ENCODE results near the gene FAR2.

DNA sequence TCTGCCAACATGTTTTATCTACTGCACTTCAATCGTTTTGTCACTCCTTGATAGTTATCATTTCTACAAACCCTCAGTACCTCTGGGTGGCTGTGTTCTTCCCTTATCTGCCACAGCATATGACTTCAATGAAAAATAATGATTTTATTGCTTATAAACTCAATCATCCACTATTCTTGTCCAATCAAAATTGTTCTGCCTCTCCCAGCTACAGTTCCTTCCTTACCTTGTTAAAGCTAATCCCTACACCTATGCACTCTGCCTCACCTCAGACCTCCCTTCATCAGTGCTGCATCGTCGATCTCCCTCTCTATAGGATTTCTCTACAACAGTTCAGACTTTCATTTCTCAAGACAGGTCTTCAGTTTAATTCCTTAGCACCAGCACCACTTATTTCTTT lies 173.1 kb downstream of the FAR2 start:
- TF ChIP-seq RCOR1 (IDR thresholded peaks at IDR 0.05; ENCODE audit: low read length) (no peak), POLR2AphosphoS5 (IDR thresholded peaks at IDR 0.05; ENCODE audit: low read depth, low read length) (no peak), FOSL2 (IDR thresholded peaks at IDR 0.05; ENCODE audit: borderline replicate concordance, low read depth) (no peak), FOXM1 (IDR thresholded peaks at IDR 0.05; ENCODE audit: low read depth) (no peak), TCF12 (IDR thresholded peaks at IDR 0.05) (no peak), EP300 (IDR thresholded peaks at IDR 0.05; ENCODE audit: borderline replicate concordance in 1 of 2, low read depth in 1 of 2, low read length in 1 of 2) (no peak), MXI1 (IDR thresholded peaks at IDR 0.05; ENCODE audit: low read depth, low read length) (no peak)
- TF ChIP-seq, protein P1, sequence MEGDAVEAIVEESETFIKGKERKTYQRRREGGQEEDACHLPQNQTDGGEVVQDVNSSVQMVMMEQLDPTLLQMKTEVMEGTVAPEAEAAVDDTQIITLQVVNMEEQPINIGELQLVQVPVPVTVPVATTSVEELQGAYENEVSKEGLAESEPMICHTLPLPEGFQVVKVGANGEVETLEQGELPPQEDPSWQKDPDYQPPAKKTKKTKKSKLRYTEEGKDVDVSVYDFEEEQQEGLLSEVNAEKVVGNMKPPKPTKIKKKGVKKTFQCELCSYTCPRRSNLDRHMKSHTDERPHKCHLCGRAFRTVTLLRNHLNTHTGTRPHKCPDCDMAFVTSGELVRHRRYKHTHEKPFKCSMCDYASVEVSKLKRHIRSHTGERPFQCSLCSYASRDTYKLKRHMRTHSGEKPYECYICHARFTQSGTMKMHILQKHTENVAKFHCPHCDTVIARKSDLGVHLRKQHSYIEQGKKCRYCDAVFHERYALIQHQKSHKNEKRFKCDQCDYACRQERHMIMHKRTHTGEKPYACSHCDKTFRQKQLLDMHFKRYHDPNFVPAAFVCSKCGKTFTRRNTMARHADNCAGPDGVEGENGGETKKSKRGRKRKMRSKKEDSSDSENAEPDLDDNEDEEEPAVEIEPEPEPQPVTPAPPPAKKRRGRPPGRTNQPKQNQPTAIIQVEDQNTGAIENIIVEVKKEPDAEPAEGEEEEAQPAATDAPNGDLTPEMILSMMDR (IDR thresholded peaks at IDR 0.05): no peak
- TF ChIP-seq, protein P2, sequence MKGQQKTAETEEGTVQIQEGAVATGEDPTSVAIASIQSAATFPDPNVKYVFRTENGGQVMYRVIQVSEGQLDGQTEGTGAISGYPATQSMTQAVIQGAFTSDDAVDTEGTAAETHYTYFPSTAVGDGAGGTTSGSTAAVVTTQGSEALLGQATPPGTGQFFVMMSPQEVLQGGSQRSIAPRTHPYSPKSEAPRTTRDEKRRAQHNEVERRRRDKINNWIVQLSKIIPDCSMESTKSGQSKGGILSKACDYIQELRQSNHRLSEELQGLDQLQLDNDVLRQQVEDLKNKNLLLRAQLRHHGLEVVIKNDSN (IDR thresholded peaks at IDR 0.05; ENCODE audit: borderline replicate concordance, low read depth): no peak
- TF ChIP-seq, protein P3, sequence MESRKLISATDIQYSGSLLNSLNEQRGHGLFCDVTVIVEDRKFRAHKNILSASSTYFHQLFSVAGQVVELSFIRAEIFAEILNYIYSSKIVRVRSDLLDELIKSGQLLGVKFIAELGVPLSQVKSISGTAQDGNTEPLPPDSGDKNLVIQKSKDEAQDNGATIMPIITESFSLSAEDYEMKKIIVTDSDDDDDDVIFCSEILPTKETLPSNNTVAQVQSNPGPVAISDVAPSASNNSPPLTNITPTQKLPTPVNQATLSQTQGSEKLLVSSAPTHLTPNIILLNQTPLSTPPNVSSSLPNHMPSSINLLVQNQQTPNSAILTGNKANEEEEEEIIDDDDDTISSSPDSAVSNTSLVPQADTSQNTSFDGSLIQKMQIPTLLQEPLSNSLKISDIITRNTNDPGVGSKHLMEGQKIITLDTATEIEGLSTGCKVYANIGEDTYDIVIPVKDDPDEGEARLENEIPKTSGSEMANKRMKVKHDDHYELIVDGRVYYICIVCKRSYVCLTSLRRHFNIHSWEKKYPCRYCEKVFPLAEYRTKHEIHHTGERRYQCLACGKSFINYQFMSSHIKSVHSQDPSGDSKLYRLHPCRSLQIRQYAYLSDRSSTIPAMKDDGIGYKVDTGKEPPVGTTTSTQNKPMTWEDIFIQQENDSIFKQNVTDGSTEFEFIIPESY (IDR thresholded peaks at IDR 0.05; ENCODE audit: borderline replicate concordance, low read depth): no peak
